ENCODE results near the gene CUX1. TPM values are rescaled to one million over a fixed set of nuclear protein-coding genes. Genes with fewer than 3 reads are reported as not detected.

Gene CUX1
- total and polyA plus RNA-seq, 10 of the 15 experiments (the other 5 are each of a cell fraction or from before 2014, with no cell fraction given) = 6.1 to 48.6 (median 25.9) TPM

DNA sequence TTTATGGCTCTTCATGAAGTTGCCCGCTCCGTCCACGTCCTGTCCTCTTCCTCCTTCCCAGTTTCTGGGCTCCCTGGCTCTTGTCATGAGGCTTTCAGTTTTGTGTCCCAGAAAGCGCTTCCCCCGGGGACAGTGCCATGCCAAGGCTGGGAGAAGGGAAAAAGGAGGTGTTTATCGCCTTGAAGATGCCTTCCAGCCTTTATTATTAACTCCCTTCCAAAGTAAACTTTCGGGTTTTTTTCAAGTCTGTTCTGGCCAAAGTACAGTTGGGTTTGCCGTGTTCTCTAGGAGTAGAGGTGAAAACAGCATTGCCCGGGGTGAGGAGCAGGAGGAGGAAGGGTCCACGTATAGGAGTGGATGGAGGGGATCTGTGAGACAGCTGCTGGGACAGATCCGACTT lies 117.2 kb downstream of the CUX1 start (continued):
- no peak for TF ChIP-seq CTCF (IDR thresholded peaks at IDR 0.05 in 2 of 3, conservative IDR thresholded peaks at IDR 0.05 in 1 of 3; ENCODE audit: control insufficient read depth in 2 of 3, extremely low read depth in 1 of 3, insufficient read depth in 1 of 3, low read depth in 3 of 3, low read length in 3 of 3)
- TF ChIP-seq BACH1 (IDR thresholded peaks at IDR 0.05; ENCODE audit: borderline replicate concordance) = no peak
- TF ChIP-seq, protein P1, sequence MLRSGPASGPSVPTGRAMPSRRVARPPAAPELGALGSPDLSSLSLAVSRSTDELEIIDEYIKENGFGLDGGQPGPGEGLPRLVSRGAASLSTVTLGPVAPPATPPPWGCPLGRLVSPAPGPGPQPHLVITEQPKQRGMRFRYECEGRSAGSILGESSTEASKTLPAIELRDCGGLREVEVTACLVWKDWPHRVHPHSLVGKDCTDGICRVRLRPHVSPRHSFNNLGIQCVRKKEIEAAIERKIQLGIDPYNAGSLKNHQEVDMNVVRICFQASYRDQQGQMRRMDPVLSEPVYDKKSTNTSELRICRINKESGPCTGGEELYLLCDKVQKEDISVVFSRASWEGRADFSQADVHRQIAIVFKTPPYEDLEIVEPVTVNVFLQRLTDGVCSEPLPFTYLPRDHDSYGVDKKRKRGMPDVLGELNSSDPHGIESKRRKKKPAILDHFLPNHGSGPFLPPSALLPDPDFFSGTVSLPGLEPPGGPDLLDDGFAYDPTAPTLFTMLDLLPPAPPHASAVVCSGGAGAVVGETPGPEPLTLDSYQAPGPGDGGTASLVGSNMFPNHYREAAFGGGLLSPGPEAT (IDR thresholded peaks at IDR 0.05; ENCODE audit: low read depth) = no peak
- TF ChIP-seq, protein P2, sequence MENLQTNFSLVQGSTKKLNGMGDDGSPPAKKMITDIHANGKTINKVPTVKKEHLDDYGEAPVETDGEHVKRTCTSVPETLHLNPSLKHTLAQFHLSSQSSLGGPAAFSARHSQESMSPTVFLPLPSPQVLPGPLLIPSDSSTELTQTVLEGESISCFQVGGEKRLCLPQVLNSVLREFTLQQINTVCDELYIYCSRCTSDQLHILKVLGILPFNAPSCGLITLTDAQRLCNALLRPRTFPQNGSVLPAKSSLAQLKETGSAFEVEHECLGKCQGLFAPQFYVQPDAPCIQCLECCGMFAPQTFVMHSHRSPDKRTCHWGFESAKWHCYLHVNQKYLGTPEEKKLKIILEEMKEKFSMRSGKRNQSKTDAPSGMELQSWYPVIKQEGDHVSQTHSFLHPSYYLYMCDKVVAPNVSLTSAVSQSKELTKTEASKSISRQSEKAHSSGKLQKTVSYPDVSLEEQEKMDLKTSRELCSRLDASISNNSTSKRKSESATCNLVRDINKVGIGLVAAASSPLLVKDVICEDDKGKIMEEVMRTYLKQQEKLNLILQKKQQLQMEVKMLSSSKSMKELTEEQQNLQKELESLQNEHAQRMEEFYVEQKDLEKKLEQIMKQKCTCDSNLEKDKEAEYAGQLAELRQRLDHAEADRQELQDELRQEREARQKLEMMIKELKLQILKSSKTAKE (IDR thresholded peaks at IDR 0.05; ENCODE audit: low read depth, poor library complexity, severe bottlenecking) = no peak
